ENCODE measurements around the gene CHST4. TPM values are rescaled to one million over a fixed set of nuclear protein-coding genes. Genes with fewer than 3 reads are reported as not detected.

Gene CHST4
- total and polyA plus RNA-seq, 2 of the 4 experiments (the other 2 are of a cell fraction), result not detected

DNA sequence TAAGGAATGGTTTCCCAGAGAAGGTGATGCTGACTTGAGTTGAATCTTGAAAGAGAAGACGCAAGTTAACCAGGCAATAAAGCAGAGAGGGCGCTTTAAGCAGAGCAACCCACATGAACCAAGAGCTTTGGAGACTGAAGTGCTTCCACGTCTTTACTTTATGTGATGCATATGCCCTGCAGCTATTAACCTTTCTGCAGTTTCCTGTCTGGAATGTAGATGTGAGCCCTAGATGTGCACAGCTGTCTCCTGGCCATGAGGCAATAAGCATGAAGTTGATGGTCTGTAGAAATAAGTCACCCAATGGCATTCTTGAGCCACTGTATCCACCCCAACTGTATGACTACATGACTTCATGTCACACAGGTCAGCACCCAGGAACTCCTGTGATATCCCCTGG lies 5.7 kb upstream of the CHST4 start:
- H4K20me1 ChIP-seq (ENCODE audit: insufficient read depth, low read length), result no peaks in the 10 kb centered on the region
- no peak overlapping the region for H2BK5ac ChIP-seq (ENCODE audit: low read depth, low read length, poor library complexity, severe bottlenecking)
- no peak overlapping the region for H3K56ac ChIP-seq (ENCODE audit: extremely low read depth, insufficient read depth, low read length)
- in situ Hi-C loops (cut with MboI; ENCODE audit: low sequenced_read_pairs) (no loop called here), dilution Hi-C loops (cut with HindIII; ENCODE audit: low sequenced_read_pairs, unreplicated experiment) (no loop called here), intact Hi-C loops (cut with micrococcal nuclease) (no loop called here)
- ATAC-seq (ENCODE audit: low read depth) (no peak), DNase-seq (no peak)
- H3K18ac ChIP-seq (ENCODE audit: low read depth, low read length), result no peak overlapping the region
- H3K79me1 ChIP-seq (ENCODE audit: low read depth in 1 of 2, low read length in 2 of 2), result no peaks in the 10 kb centered on the region
- WGBS, 2 experiments (ENCODE audit: extremely low coverage in 2 of 2, insufficient read length in 1 of 2), result no CpG with 5 or more reads among the region's 3 CpGs
- no peaks in the 10 kb centered on the region for H3K4me1 ChIP-seq (ENCODE audit: control insufficient read depth, insufficient read depth, low read length)
- ChIA-PET CTCF (no interaction called here), POLR2A (ENCODE audit: unreplicated experiment) (no interaction called here)
- no peaks in the 10 kb centered on the region for H3K9me1 ChIP-seq (ENCODE audit: insufficient read depth, low read length)
- no peak overlapping the region for H3K4me3 ChIP-seq (ENCODE audit: insufficient read depth, low read depth, low read length)
- H2AK5ac ChIP-seq (ENCODE audit: low read depth, low read length), result no peak overlapping the region
- H2AK9ac ChIP-seq (replicated peaks; ENCODE audit: low read depth, low read length, poor library complexity), result no peak overlapping the region
- H3K36me3 ChIP-seq (ENCODE audit: control insufficient read depth, insufficient read depth, low read length), result no peaks in the 10 kb centered on the region
- no peak overlapping the region for H4K8ac ChIP-seq (ENCODE audit: low read depth in 2 of 2, low read length in 2 of 2)
- TF ChIP-seq, protein P1, sequence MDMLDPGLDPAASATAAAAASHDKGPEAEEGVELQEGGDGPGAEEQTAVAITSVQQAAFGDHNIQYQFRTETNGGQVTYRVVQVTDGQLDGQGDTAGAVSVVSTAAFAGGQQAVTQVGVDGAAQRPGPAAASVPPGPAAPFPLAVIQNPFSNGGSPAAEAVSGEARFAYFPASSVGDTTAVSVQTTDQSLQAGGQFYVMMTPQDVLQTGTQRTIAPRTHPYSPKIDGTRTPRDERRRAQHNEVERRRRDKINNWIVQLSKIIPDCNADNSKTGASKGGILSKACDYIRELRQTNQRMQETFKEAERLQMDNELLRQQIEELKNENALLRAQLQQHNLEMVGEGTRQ (IDR thresholded peaks at IDR 0.05; ENCODE audit: low read depth, low read length), result no peak
- TF ChIP-seq NFE2L2 (IDR thresholded peaks at IDR 0.05; ENCODE audit: low read depth, low read length) (no peak), RFX5 (IDR thresholded peaks at IDR 0.05; ENCODE audit: low read depth, low read length) (no peak)
- no peak overlapping the region for H3K14ac ChIP-seq (replicated peaks; ENCODE audit: low read depth, low read length)
- no peak overlapping the region for H2BK120ac ChIP-seq (ENCODE audit: low read depth, low read length)
- H4K5ac ChIP-seq (ENCODE audit: low read depth, low read length), result no peak overlapping the region
- H3K4ac ChIP-seq (ENCODE audit: low read depth, low read length), result no peak overlapping the region
- no TSS peak for BruUV-seq (replicated peaks)
- H4K91ac ChIP-seq (ENCODE audit: insufficient read depth, low read depth, low read length), result no peak overlapping the region
- H2AFZ ChIP-seq (replicated peaks; ENCODE audit: low read length, poor library complexity), result no peak overlapping the region
- no peak overlapping the region for H3K9ac ChIP-seq (ENCODE audit: low read depth, low read length)
- H3K27me3 ChIP-seq (ENCODE audit: control insufficient read depth, insufficient read depth, low read length), result no peaks in the 10 kb centered on the region
- no peaks in the 10 kb centered on the region for H3K9me3 ChIP-seq (ENCODE audit: control insufficient read depth, insufficient read depth, low read length)
- no peak overlapping the region for H3K27ac ChIP-seq (ENCODE audit: insufficient read depth, low read length)
- no peak overlapping the region for H2BK20ac ChIP-seq (ENCODE audit: low read depth, low read length)
- H3K23ac ChIP-seq (ENCODE audit: low read depth, low read length), result no peak overlapping the region
- H3K4me2 ChIP-seq (ENCODE audit: low read depth, low read length), result no peak overlapping the region
- no peak overlapping the region for H2BK15ac ChIP-seq (ENCODE audit: low read depth, low read length)

Measured in IMR-90 (cell line).